Endodermal cell (in vitro differentiated cells): Measurements from ENCODE around the gene STIM1. TPM values are rescaled to one million over a fixed set of nuclear protein-coding genes. Genes with fewer than 3 reads are reported as not detected.

Experiments used
- DNase-seq: peaks from one replicate; pipeline ENCODE4 v3.0.0-alpha.2; 2017
- H3K27ac ChIP-seq: 2 replicates; pipeline ENCODE4 v1.5.1; 2013; ENCODE audit warnings: mild to moderate bottlenecking, low read depth, low read length, moderate library complexity
- H3K27me3 ChIP-seq: 2 replicates; pipeline ENCODE4 v1.6.1; 2013; ENCODE audit warnings: mild to moderate bottlenecking, low read length, moderate library complexity; ENCODE audit not compliant: insufficient read depth, control insufficient read depth, poor library complexity, severe bottlenecking
- H3K36me3 ChIP-seq: 2 replicates; pipeline ENCODE4 v1.7.0; 2013; ENCODE audit warnings: mild to moderate bottlenecking, low read length, moderate library complexity; ENCODE audit not compliant: control insufficient read depth, insufficient read depth
- H3K4me1 ChIP-seq: one replicate; pipeline ENCODE4 v1.7.0; 2013; ENCODE audit warnings: low read length; ENCODE audit not compliant: control insufficient read depth, insufficient read depth
- H3K4me3 ChIP-seq: 2 replicates; pipeline ENCODE4 v1.5.1; 2013; ENCODE audit warnings: mild to moderate bottlenecking, low read length, moderate library complexity
- H3K9ac ChIP-seq: 2 replicates; pipeline ENCODE4 v1.6.1; 2013; ENCODE audit warnings: mild to moderate bottlenecking, low read length, moderate library complexity; ENCODE audit not compliant: poor library complexity, severe bottlenecking; ENCODE audit errors: extremely low read depth
- H3K9me3 ChIP-seq: 2 replicates; pipeline ENCODE4 v1.6.1; 2013; ENCODE audit warnings: mild to moderate bottlenecking, low read length, moderate library complexity; ENCODE audit not compliant: control insufficient read depth
- H3K27ac Mint-ChIP-seq: 2 replicates; pipeline ENCODE4 v1.8.0; 2020; ENCODE audit warnings: mixed read lengths
- H3K27me3 Mint-ChIP-seq: 2 replicates; pipeline ENCODE4 v1.8.0; 2021; ENCODE audit warnings: mild to moderate bottlenecking, mixed read lengths; ENCODE audit not compliant: insufficient read depth
- H3K36me3 Mint-ChIP-seq: 2 replicates; pipeline ENCODE4 v1.8.0; 2020; ENCODE audit warnings: low read depth, mixed read lengths
- H3K4me1 Mint-ChIP-seq: 2 replicates; pipeline ENCODE4 v1.8.0; 2020; ENCODE audit warnings: mixed read lengths
- H3K4me3 Mint-ChIP-seq: 2 replicates; pipeline ENCODE4 v1.8.0; 2020; ENCODE audit warnings: mild to moderate bottlenecking, moderate library complexity, mixed read lengths
- H3K9me3 Mint-ChIP-seq: 2 replicates; pipeline ENCODE4 v1.8.0; 2020; ENCODE audit warnings: mild to moderate bottlenecking, mixed read lengths
- WGBS, 2 experiments: methylation state at CpG; one replicate each; pipeline versions ENCODE4 v1.1.5 to v1.1.7; 2013; ENCODE audit warnings: missing lambda C conversion rate in 2 of 2, mixed read lengths in 1 of 2; ENCODE audit not compliant: insufficient coverage in 1 of 2, insufficient read length in 1 of 2; 5-methylcytosine and 5-hydroxymethylcytosine counted together
- total RNA-seq, 2 donors: library from RNA; stranded (reverse); fragmentation: NEBNext Ultra II Directional in 1 of 2; extraction: Animal tissue kit (Norgen Biotek cat#: 25700) in 1 of 2; gene quantifications; 2 replicates in 1 of 2; 3 replicates in 1 of 2; pipeline ENCODE4 v1.2.1, GENCODE V29; 2021
- TF ChIP-seq, protein P1 (sequence below): fragments of 200-600 bp; sonication (generic); conservative IDR thresholded peaks from 2 replicates; pipeline ENCODE4 v1.5.0; 2021; ENCODE audit warnings: antibody characterized with exemption, mild to moderate bottlenecking

STIM1 gene
- total RNA-seq, 2 donors from 2014 or later, result 20.9 to 27.9 TPM

DNA sequence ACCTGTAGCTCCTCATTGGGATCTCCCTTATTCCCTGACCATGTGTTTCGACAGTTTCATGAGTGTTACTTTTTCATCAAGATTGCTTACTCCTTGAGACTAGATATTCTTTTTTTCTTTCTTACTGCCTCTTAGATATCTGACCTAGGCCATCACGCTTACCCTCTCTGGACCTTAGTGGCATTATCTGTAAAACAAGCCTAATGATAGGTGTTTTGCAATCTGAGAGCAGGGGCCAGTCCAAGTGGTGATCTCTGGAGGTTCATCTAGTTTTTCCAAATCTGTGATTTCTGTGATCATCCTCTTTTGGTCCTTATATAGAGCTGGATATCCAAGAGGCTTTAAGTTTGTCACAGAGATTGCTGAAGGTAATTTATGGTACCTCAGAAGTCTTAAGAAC is 34.5 kb downstream of the STIM1 start:
- Mint-ChIP-seq H3K27me3 (no peaks in the 10 kb centered on the region), H3K4me1 (no peaks in the 10 kb centered on the region), H3K36me3 (no peaks in the 10 kb centered on the region), H3K9me3 (no peaks in the 10 kb centered on the region), H3K27ac (no peak overlapping the region), H3K4me3 (no peak overlapping the region)
- no peaks in the 10 kb centered on the region for H3K27me3 ChIP-seq
- no peaks in the 10 kb centered on the region for H3K36me3 ChIP-seq
- H3K9me3 ChIP-seq, result no peaks in the 10 kb centered on the region
- no peak for DNase-seq
- 90 to 91% methylated on average over 1 to 2 of the region's 2 CpGs for WGBS, 2 experiments
- no peak overlapping the region for H3K9ac ChIP-seq
- H3K4me1 ChIP-seq, result no peaks in the 10 kb centered on the region
- H3K4me3 ChIP-seq, result no peak overlapping the region
- H3K27ac ChIP-seq, result no peak overlapping the region
- TF ChIP-seq, protein P1, sequence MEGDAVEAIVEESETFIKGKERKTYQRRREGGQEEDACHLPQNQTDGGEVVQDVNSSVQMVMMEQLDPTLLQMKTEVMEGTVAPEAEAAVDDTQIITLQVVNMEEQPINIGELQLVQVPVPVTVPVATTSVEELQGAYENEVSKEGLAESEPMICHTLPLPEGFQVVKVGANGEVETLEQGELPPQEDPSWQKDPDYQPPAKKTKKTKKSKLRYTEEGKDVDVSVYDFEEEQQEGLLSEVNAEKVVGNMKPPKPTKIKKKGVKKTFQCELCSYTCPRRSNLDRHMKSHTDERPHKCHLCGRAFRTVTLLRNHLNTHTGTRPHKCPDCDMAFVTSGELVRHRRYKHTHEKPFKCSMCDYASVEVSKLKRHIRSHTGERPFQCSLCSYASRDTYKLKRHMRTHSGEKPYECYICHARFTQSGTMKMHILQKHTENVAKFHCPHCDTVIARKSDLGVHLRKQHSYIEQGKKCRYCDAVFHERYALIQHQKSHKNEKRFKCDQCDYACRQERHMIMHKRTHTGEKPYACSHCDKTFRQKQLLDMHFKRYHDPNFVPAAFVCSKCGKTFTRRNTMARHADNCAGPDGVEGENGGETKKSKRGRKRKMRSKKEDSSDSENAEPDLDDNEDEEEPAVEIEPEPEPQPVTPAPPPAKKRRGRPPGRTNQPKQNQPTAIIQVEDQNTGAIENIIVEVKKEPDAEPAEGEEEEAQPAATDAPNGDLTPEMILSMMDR, result no peak

DNA sequence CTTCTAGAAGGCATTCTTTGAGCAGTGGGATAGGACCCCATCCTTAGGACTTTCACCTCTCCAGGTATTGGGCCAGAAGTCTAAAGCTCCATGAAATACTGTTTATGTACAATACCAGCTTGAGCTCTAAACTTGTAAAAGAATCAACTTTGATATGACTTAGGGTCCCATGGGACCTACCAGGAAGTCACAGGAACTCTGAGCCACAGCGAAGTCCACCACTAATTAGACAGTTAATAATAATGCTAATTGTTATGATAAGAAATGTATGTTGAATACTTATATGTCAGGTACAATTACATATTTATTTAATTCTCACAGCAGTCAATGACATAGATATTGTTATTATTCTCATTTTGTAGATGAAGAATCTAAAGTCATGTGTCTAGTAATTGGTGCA is 35.3 kb downstream of the STIM1 start:
- TF ChIP-seq, protein P1, result no peak
- Histone ChIP-seq H3K4me3 (no peak overlapping the region), H3K9me3 (no peaks in the 10 kb centered on the region), H3K9ac (no peak overlapping the region), H3K27ac (no peak overlapping the region), H3K27me3 (no peaks in the 10 kb centered on the region), H3K36me3 (no peaks in the 10 kb centered on the region), H3K4me1 (no peaks in the 10 kb centered on the region)
- no peaks in the 10 kb centered on the region for H3K36me3 Mint-ChIP-seq
- DNase-seq, result no peak
- no peak overlapping the region for H3K27ac Mint-ChIP-seq
- no peak overlapping the region for H3K4me3 Mint-ChIP-seq
- H3K9me3 Mint-ChIP-seq, result no peaks in the 10 kb centered on the region
- H3K4me1 Mint-ChIP-seq, result no peaks in the 10 kb centered on the region
- H3K27me3 Mint-ChIP-seq, result no peaks in the 10 kb centered on the region
- WGBS, 2 experiments, result 80% methylated on average over 1 of the region's 1 CpG; no CpG with 5 or more reads in 1 of the 2 experiments

DNA sequence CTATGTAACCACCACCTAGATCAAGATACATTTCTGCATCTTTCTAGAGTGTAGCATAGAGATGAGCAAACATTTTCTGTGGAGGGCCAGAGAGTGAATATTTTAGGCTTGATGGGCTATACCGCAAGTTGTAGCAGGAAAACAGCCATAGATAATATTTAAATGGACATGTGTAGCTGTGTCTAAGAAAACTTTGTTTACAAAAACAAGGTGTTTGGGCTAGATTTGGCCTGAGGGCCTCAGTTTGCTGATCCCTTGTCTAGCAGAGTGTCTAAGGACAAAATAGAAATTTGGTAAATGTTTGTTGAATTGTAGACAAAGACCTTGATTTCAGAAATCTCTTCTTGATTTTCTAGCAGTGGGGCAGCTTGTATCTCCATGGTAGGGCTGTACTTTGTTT is 36.3 kb downstream of the STIM1 start:
- H3K9me3 Mint-ChIP-seq, result no peaks in the 10 kb centered on the region
- Histone ChIP-seq H3K9ac (no peak overlapping the region), H3K4me3 (no peak overlapping the region), H3K27me3 (no peaks in the 10 kb centered on the region), H3K36me3 (no peaks in the 10 kb centered on the region), H3K27ac (no peak overlapping the region), H3K4me1 (no peaks in the 10 kb centered on the region), H3K9me3 (no peaks in the 10 kb centered on the region)
- WGBS, 2 experiments, result 92 to 93% methylated on average over 1 of the region's 1 CpG
- no peak overlapping the region for H3K27ac Mint-ChIP-seq
- no peak for DNase-seq
- H3K4me1 Mint-ChIP-seq, result no peaks in the 10 kb centered on the region
- no peaks in the 10 kb centered on the region for H3K27me3 Mint-ChIP-seq
- TF ChIP-seq, protein P1, result no peak
- H3K4me3 Mint-ChIP-seq, result no peak overlapping the region
- no peaks in the 10 kb centered on the region for H3K36me3 Mint-ChIP-seq
